SK-N-DZ (cell line): ENCODE measurements around the gene RENBP. TPM values are rescaled to one million over a fixed set of nuclear protein-coding genes. Genes with fewer than 3 reads are reported as not detected.
"Not testable (repeated sequence)": the region's sequence is repeated elsewhere in the genome, so short reads cannot be mapped to it uniquely, and the experiment has no call there.

Source experiments
- DNase-seq: peaks from one replicate; pipeline ENCODE4 v3.0.0-alpha.2; 2015; ENCODE audit warnings: low spot score
- polyA plus RNA-seq, 2 experiments: library from polyadenylated mRNA; depleted of rRNA; stranded (reverse); fragments of >200 nt; gene quantifications; 2 replicates each; pipeline ENCODE4 v1.2.3, GENCODE V29; 2014

Gene RENBP
- 5.3 and 8.1 TPM in 2 replicates for polyA plus RNA-seq (2014; cell fraction: cytosol; rRNA removed)
- polyA plus RNA-seq (2014; cell fraction: nucleus; rRNA removed): 24.6 and 28.8 TPM in 2 replicates

DNA sequence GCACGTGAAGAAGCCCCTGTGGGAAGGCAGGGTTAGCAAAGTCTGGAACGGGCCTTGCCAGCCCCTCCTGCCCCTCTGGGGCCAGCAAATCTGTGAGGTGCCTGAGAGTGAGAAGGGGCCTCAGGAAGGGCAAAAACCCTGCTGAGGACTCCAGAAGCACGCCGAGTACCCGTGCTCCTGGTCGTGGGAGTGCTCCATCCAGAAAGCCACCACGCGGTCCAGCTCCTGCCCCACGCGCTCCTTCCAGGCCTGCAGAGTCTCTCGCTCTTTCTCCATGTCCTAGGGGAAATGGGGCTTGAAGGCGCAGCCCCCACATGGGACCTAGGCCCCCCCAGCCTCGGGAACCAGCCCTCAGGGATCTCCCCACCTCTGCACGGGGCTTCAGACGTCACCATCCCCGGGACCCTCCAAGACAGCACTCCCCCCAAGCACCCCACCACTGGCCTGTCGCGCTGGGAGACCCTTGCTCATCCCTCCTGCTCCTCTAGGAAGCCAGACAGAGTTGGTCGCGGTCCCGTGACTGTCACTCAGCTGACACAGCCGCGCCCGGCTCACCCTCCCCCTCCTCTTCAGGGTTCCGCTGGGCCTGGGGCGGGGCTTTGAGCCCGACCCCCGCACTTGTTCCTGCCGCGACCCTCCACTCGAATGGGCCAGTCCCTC is at the start of gene RENBP:
Gene RENBP (minus strand): TSS at position 504 of the 660 bp plus-strand sequence. CDS start 33 bp downstream, at position 471.
- DNase-seq: peak; percentile 57

DNA sequence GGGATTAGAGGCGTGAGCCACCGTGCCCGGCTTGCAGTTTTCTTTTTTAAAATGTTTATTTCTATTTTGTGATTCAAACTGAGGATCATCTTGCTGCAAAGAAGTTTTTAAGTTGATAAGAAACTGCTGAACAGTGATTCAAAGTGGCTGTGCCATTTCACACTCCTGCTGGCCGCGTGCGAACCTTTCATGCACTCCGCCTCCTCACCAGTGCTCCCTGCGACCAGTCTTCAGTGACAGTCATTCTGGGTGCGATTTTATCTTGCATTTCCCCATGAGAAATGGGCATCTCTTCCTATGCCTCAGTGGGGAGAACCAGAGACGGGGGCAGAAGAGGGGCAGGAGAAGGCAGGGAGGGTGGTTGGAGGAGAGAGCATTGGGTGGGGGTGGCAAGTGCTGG is 49.5 kb upstream of the RENBP start:
- no peak for DNase-seq

DNA sequence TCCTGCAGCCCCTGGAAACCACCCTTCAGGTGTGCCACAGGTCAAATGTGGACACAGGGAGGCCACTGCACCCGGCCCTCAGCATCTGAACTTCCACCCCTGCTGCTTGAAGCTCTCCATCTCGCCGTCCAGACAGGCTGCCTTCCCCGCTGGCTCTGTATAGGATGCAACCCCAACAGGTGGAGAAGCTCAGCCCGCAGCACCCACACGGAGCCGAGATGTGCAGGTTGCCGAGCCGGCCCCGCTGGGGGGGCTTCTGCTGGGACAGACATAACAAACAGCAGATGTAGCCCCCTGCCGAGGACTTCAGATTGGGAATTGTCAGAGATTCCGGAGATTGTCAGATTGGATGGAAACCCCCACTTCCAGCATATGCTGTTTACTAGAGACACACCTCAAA is 48.6 kb upstream of the RENBP start:
- DNase-seq: no peak

DNA sequence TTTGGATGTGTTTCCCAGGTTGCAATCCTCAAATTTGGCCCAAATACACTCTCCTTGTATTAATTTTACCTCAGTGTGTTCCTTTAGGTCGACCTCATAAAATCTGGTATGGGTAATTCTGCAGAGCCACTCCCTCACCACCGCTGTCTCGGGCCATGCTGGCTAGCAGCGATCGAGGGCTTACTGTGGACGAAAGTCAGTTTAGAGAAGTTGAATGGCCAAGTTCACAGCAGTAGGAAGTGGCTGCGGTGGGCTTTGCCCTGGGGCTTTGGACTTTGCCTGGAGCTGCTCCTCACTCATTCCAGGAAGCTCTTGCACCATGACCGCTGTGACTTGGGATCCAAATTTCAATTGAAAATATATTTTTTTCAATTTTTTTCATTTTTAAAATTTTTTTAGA is 47.7 kb upstream of the RENBP start:
- no peak for DNase-seq

DNA sequence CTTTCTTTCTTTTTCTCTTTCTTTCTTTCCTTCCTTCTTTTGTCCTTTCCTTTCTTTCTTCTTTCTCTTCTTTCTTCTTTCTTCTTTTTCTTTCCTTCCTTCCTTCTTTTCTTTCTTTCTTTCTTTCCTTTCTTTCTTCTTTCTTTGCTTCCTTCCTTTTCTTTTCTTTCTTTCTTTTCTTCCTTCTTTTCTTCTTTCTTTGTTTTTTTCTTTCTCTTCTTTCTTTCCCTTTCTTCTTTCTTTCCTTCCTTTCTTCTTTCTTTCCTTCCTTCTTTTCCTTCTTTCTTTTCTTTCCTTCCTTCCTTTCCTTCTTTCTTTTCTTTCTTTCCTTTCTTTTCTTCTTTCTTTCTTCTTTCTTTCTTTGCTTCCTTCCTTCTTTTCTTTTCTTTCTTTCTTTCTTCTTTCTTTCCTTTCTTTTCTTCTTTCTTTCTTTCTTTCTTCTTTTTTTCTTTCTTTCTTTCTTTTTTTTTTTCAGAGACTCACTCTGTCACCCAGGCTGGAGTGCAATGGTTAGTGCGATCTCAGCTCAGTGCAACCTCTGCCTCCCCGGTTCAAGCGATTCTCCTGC is 46.7 kb upstream of the RENBP start:
- DNase-seq: no peak

DNA sequence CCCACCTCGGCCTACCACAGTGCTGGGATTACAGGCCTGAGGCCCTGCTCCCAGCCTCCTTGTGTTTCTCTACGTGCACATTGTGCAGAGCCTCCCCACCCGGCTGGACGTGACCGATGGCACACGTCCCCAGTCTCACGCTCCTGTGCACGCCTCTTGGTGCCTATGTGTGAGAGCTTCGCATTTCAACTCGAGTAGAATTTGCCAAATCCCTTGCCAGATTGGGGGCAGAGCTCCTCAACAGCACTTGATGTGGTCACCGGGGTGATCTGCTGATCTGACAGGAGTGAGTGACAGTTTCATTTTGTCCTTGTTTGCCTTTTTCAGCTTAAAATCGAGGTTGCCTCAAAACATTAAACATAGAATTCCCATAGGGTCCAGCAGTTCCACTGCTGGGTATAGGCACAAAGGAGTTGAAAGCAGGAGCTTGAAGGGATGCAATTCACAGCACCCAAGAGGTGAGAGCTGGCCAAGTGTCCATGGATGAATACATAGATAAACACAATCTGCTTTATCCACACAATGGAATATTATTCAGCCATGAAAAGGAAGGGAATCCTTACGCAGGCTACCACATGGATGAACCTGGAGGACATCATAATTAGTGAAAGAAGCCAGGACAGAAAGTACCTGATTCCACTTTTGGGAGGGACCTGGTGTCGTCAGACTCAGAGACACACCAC is 45.7 kb upstream of the RENBP start:
- DNase-seq: no peak

DNA sequence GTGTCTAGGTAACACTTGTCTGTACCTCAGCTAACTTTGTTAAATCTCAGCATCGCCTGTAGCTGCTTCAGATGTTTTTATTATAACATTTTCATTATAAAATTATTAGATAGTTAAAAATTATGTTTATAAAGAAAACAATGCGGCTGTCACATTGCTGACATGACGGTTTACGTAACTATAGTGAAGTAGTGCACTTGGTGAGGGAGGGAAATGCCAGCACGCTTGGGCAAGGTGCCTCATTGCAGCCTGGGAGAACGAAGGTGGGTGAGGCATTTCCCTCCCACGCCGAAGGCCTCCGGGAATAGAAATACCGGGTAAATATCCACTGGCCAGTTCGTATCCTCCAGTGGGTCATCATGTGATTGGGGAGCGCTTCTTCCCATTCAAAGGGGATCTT is 44.0 kb upstream of the RENBP start:
- no peak for DNase-seq

DNA sequence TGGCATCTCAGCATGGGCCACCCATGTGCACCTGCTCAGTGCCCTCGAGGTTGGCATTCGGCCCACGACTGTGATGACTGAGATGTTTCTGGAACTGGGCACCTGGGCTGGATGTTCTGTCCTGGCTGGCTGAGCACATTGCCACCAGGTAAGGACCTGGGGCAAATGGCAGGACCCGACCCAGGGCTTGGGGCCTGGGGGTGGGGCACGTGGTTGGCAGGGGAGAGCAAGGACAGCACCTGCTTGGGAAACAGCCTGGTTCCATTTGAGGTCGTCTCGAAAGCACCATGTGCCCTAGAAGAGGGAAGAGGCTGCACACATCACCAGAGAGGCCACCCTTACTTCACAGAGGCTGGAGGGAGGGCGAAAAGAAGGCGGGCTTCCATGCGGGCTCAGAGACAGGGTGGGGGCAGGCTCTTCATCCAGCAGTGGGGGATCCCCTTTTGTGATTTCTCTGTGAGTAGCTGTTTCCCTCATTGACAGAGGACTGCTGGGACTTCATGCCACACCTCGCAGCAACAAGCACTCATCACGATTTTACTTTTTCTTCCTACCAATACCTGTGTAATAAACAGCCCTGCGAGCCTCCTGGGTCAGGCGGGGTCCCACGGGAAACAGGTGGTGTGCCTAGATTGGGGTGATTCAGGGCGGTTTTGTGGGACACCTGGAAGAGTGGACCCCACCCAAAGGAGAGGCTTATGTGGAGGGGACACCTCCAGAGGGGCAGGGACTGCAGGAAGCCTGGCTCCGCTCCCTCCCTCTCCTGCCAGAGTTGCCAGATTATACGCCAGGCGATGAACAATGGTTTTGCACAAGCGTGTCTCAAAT is 40.1 kb upstream of the RENBP start:
- DNase-seq: no peak

DNA sequence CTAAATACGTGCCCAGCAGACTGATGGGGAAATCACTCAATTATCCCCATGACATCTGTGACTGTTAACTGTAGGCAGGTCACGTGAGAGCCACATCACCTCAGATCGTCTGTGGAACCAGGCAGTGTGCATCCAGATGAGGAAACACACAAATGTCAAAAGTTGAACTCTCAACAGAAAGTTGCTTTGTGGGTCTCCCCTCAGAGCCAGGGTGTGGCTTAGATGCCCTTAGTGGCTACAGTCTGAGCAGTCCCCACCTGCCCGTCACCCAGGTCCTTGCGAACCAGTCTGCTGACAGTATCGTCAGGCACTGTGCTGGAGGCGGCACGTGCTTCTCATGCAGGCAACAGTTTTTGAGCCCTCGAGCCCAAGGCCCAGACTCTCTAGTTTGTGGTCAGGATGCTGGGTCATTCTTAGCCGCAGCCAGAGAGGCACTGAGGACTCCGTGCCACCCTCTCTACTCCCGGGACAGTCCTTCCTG is 38.9 kb upstream of the RENBP start:
- DNase-seq: no peak

DNA sequence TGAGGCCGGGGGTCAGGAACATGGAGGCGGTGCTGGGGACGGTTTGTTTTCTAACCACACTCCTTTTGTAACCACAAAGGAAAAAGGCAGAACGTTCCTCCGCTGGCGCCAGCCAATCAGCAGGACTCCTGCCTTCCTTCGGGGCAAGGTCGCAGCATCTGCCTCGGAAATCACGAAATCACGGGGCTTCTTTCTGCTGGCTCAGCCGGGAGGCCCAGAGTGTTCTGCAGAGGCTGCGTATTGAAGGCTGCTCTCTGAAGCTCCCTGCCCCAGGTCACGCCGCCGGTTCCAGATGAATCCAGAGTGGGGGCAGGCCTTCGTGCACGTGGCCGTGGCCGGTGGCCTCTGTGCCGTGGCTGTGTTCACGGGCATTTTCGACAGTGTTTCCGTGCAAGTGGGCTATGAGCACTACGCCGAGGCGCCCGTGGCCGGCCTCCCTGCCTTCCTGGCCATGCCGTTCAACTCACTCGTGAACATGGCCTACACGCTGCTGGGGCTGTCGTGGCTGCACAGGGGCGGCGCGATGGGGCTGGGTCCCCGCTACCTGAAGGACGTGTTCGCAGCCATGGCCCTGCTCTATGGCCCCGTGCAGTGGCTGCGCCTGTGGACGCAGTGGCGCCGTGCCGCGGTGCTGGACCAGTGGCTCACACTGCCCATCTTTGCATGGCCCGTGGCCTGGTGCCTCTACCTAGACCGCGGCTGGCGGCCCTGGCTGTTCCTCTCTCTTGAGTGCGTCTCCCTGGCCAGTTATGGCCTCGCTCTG is 37.5 kb upstream of the RENBP start:
- no peak for DNase-seq

DNA sequence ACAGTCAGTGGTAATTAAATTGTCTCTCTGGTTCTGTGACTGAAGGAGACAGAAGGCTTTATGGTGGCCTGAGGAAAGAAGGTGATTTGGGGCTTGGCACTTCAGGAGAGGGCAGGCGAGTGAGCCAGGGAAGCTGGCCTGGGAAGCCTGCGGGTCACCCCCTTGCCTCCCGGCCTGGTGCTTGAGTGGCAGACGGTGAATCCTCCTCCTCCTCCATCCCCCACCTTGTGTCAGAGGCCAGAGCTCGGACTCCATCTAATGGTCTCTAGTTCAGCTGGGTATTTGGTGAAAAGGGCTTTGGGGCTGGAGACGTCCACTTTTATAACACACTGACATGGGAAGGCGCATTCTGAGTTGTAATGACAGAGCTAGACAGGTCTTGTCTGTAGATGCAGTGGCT is 36.8 kb upstream of the RENBP start:
- DNase-seq: no peak

DNA sequence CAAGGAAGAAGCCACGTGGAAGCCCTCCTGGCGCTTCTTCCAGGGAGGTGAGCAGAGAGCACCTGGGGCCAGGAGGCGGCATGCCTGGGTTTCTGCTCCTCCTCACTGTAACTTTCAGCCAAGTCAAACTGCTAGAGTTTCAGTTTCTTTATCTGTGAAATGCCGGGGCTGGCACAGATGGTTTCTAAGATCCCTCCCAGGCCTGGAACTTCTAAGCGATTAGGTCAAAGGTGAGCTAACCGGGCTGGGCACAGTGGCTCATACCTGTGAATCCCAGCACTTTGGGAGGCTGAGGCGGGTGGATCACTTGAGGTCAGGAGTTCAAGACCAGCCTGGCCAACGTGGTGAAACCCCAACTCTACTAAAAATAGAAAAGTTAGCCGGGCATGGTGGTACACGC is 36.0 kb upstream of the RENBP start:
- not testable (repeated sequence) for DNase-seq

DNA sequence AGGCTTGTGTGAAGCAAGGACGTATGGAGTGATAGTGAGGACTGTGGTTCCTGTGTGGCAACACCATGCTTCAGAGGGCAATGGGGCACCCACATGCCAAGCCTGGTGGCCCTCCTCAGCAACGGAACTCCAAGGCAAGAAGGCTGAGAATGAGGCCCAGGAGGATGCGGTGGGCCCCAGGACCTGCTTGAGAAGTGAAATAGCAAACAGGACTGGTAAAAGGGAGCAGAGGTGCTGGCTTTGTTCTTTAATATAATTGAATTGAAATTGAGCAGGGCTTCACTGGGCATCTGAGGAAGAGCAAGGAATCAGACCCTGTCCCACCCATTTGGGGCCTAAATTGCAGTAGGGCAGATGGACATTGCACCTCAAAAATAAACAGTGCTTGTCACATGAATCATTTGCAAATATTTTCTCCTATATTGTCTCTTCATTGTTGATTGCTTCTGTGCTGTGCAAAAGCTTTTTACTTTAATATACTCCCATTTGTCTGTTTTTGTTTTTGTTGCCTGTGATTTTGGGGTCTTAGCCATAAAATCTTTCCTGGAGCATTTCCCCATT is 30.4 kb upstream of the RENBP start:
- no peak for DNase-seq

DNA sequence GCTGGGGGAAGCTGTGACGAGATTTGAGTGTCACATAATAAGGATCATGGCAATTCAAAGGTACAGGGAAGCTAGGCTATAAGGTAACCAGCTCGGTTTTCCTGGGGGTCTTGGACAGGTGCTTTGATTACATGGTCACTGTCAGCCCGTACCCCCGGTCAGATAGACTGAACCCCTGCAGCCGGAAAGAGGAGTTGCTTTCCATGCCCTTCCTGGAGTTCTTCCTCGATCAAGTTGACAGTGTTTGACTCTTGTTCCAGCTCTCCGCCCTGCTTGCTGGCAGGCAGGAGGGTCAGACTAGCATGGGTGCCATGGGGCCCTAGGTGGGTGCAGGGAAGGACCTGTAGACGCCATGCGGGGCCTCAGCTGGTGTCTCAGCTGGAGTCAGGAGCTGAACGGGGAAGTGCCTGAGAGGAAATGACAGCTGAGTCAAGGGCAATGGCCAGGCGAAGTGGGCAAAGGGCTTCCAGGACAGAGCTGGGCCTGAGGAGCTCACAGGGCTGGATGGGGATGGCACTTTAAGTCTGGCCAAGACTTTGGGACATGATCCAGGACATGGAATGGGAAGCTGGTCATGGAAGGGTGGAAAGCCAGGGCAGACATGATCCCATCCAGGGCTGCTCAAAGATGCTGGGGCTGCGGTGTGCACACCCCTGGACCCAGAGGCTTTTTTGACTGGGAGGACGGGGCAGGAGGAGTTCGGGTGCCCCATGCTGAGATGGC is 29.7 kb upstream of the RENBP start:
- DNase-seq: no peak

DNA sequence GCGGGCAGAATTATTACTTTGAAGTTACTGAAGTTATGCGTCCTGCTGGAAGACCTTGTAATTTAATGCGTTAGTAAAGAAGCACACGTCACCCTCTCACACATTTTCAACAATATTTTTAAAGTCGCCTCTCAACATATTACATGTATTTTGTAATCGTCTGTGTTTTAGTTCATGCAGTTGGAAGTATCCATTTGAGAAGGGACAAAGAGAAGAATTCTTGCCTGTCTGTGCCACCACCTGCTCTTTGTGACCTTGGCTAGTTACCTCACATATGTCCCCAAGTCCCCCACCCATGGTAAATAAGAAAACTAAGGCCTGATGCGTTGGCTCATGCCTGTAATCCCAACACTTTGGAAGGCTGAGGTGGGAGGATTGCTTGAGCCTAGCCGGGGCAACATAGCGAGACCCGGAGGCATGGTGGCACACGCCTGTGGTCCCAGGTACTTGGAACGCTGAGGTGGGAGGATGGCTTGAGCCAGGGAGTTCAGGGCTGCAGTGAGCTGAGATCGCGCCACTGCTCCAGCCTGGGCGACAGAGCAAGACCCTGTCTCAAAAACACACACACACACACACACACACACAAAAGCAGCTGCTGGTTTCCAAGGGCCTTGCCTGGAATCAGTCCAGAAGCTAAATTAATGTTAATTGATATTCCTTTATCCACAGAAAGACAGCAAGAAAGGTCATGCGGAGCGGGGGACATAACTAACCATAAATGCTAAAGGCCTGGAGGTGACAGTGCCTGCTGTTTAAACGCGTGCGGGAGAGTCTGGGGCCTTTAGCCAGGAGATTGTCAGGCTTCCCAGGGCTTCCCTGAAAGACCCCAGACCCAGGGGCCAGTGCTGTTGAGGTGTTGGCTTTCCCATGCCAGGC is 28.9 kb upstream of the RENBP start:
- DNase-seq: peak; percentile 13

DNA sequence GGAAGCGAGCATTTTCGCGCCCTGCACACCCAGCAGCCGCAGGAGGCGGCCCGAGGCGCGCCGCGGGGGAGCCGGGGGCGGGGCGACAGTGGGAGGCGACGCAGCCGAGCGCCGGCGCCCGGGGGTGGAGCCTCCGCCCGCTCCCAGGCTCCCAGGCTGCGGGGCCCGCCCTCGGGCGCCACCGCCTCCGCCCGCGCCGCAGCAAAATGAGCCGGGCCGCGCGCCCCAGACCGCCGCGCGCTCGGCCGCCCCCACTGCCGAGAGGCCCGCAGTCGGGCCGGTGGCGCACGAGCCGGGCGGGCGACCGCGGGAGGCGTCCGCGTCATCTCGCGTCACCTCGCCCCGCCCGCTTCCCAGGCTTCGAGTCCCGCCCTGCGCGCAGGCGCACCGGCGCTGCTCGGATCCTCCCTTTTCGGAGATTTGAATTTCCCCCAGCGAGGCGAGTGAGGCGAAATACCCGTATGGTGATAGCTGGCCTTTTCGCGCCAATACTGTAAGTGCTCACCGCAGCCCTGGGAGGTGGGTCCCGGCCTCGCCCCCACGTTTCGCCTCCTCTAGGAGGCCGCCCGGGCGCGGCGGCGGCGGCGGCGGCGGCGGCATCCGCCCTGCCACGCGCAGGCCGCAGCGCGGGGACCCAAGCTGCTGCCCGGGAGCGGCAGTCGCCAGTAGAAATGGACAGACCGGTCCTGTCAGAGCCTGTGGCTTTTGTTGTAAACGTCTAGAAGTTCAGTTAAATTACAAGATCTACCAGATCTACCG is 28.1 kb upstream of the RENBP start, which contains the start of gene TMEM187:
Gene TMEM187 (plus strand): TSS at position 387 of the 759 bp plus-strand sequence. CDS start 9,309 bp downstream, outside the sequence.
- peak; percentile 94 for DNase-seq

DNA sequence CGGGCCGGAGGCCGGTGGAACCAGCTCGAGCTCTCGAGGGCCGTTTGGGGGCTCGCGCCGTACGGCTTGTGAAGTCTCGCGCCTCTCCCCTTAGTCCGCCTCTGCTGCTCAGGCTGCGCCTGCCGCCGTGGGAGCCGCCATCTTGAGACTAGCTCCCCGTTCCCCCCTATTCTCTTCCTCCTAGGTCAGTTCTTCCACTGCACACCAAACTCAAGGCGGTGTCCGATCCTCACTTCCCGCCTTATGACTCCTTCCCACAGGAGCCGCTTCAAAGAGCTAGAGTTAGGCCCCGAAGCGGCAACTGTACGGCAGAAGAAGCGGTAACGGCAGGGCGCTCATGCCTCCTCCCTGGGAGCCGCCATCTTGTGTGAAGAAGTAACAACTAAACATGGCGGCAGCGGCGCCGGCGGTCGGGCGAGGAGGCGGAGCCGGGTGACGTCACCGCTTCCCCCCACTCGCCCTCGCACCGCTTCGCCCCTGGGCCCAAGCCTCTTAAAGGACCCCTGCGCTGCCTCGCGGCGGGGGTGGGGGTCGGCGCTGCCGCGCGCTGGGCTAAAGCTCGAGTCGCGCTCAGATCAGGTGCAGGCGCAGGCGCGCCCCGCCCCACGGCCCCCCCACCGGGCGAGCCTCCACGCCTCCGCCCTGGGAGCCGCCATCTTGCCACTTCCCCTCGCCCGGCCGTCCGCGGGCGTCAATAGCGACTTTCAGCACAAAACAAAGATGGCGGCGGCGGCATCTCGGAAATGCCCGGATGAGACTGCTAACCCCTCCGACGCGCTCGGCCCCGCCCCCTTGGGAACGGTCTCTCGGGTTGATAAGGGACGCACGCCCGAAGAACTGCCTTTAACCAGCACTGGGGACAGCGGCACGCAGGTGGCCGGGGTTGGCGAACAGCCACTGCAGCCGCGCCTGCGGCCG is 27.3 kb upstream of the RENBP start, which contains the start of gene HCFC1:
Gene HCFC1 (minus strand): TSS at position 369 of the 918 bp plus-strand sequence. CDS start 978 bp downstream, outside the sequence.
- DNase-seq: peak; percentile 95
